Measurements from ENCODE around the gene MRPL17.

Gene MRPL17

DNA sequence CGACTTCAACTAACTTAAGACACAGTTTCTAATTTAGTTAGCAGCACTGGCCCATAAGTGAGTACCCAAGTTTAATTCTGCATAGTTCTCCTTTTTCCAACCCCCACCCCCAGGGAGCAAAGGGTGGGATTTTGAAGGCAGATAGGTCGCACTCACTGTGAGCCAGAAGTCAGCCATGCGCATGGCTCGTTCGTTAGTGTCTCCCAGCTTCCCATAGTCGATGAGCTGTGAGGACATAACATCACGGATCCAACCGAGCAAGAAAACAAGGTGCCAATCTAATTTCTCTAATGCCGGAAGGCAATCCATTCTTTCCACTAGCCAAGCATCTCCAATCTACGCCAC, 577 bp downstream of the MRPL17 start:
- peak in 1 of 5 experiments; percentile 24 for DNase-seq

- peak in 1 of 5 experiments; percentile 28 for DNase-seq
These were observed 1.2 kb downstream of the MRPL17 start for GRCh38 chr11:6681949-6682348.

DNA sequence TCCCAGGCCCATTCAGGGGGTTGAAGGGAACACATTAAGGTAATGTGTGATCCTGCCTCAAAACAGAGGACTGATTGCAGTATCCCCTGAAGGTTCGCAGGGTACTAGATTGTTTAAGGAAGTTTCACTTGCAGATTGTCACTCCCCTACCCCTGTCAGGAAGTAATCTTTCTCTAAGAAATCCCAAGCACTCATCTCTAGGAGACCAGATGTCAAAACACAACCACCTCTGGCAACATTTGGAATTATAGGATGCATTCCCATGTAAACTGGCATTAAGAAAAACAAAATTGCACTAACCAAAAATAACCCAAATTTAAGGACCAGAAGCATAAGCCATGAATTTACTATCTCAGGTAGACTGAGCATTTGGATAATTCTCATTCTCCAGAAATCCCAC, 1.6 kb downstream of the MRPL17 start:
- DNase-seq, result no peak

GRCh38 chr11:6677018-6677417, 6.1 kb downstream of the MRPL17 start:
- DNase-seq, result no peak

GRCh38 chr11:6674862-6675261, 8.3 kb downstream of the MRPL17 start:
- DNase-seq, result no peak

DNA sequence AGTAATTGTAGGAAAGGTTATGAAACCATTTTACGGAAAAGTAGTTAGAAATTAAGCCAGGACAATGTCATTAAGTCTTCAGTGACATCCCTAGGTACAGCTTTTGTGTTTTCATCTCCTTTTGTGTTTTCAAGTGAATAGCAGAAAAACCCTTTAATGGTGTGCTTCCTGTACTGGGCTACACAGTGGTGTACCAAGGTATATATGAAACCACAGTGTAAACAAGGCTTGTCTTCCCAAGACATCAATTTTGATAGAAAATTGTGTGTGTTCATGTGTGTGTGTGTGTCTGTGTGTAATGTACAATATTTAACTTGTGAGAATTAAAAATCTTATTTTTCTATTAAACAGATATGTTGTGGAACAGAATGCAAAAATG, 8.9 kb downstream of the MRPL17 start:
- peak in 1 of 5 experiments; percentile 69 for DNase-seq

DNA sequence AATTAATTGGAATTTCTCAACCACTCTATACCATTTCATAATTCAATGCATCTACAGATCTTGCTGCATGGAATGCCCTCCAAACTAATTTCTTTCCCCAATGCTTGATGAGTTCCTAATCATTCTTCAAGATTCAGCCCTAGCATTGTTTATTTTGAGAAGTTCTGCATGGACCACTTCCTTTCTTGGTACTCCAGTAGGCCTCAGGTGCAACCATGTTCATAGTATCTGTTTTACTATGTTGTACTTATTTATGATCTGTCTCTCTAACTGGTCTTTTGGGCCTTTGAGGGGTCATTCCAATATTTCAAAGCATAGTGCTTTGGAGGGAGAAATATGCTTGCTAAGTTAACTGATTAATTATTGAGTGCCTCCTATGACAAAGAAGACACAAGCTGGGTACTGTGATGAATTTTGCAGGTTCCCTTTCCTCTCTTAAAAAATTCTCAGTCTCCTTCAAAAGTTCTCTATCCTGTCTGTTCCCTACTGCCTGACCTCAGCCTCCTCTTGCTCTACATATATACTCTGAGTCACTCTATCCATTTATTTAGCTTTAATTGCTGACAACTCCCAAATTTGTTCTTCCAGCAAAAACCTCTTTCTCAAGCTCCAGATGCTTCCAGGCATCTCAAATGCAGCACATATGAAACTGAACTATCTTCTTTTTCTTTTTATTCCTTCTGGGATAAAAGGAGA, 9.5 kb downstream of the MRPL17 start:
- peak in 1 of 5 experiments; percentile 44 for DNase-seq

DNA sequence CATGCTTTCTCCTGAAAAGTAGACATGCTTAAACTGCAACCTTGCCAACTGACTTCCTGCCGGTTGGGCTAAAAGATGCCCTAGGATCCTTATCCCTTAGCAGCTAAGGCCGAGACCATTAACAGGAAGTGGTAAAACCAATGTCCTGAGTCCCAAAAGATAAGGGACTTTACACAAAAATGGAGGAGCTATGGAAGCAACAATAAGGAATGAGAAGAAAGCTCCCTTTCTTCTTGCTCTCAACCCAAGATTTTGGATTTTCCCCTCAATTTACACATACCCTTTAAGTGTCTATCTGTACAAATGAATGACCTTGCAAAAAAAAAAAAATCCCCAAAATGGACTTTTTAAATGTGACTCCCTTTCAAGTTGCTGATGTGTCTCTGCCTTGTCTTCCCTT, 11.1 kb downstream of the MRPL17 start:
- DNase-seq, result no peak

DNA sequence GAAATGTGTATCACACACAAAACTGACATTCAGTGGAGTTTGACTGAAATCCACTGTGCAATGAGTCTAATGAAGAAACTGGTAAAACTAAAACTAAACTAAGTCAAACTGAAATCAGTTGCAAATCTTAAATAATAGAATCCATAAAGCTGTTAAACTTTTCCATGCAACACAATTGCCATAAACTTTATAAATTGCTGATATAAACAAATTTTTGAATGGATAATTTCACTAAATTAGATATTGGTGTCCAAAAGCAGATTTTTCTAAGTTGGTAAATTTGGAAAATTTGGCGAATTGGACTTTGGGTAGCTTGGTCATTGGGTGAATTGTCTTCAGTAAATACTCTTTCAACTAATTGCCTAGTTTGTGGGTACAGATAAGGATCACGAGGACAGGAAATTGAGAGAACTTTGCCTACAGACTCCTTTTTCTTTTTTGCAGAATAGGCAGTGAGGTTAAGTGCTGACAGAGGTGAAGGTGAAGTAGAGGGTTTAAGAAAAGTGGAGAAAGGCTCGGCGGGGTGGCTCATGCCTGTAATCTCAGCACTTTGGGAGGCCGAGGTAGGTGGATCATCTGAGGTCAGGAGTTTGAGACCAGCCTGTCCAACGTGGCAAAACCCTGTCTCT, 12.8 kb downstream of the MRPL17 start:
- peak in 1 of 5 experiments; percentile 85 for DNase-seq

GRCh38 chr11:6667733-6668374, 15.3 kb downstream of the MRPL17 start:
- peak in 3 of 5 experiments; percentile 7 to 82 (median 51) for DNase-seq

DNA sequence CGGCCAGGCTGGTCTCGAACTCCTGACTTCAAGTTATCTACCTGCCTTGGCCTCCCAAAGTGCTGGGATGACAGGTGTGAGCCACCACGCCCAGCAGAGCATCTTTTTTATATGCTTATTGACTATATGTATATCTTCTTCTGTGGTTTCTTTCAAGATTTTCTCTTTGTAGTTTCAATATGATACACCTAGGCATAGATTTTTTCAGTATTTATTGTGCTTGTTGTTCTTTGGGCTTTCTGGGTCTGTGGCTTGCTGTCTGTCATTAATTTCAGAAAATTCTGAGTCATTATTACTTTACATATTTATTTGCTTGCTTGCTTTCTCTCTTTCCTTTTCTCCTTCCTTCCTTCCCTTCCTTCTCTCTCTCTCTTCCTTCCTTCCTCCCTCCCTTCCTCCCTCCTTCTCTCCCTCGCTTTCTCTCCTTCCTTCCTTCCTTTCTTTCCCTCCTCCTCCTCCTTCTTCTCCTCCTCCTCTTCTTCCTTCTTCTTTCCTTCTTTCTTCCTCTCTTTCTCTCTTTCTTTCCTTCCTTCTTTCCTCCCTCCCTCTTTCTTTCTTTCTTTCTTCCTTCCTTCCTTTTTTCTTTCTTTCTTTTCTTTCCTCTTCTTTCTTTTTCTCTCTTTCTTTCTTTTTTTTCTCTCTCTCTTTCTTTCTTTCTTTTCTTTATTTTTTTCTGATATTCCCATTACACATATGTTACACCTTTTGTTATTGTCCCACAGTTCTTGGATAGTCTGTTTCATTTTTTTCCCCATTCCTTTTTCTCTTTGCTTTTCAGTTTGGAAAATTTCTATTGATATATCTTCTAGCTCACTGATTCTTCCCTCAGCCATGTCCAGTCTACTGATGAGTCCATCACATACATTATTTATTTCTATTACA, 16.6 kb downstream of the MRPL17 start:
- peak in 1 of 5 experiments; percentile 75 for DNase-seq

DNA sequence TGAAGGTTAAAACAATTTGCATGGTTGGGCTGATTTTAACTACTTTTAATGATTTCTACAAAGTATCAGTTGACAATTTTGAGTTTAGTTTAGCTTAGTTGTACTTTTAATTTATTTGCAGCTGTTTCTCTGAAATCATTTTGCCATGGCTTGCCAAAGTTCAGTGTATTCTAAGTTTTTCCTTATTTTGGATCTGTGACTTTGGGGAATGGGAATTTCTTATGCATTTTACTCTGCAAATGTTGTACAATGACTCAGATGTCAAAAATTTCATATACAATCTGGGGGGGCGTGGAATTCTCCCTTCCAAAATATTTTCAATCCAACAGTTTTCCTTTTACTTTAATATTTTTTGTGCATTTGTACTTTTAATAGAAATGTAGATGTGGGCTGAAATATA, 18.6 kb downstream of the MRPL17 start:
- no peak for DNase-seq

GRCh38 chr11:6663794-6664469, 19.2 kb downstream of the MRPL17 start:
- no peak for DNase-seq

GRCh38 chr11:6660712-6661111, 22.4 kb downstream of the MRPL17 start:
- no peak for DNase-seq

GRCh38 chr11:6658647-6659046, 24.5 kb downstream of the MRPL17 start:
- no peak for DNase-seq

DNA sequence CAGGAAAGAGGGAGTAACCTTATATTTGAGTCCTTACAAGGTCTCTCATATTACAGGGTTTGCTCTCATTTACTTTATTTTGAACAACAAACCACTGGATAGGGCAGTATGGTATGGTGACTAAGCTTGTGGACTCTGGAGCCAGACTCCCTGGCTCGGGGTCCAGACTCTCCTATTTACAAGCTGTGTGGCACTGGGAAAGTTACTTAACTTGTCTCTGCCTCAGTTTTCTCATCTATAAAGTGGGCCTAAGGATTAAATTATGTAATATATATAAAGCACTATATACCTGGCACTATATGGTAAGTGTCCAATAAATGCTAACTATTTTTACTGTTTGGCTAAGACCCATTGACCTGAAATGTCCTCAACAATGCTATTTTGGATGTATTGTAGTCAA, 25.8 kb downstream of the MRPL17 start:
- no peak for DNase-seq

GRCh38 chr11:6656936-6657335, 26.2 kb downstream of the MRPL17 start:
- no peak for DNase-seq

DNA sequence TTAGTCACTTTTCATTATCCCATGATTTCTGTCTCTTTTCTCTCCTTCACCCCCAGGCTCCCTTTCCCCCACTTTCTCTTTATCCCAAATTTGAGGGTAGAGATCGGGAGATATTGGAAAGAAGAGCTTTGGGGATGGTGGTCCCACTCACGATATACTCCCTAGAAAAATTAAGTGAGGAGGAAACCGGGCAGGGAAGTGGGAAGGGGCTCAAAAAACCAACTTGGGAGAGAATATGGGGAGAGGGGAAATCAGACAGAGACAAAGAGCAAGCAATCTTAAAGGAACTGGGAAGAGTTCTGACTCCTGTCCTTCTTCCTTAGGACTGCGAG, 26.6 kb downstream of the MRPL17 start:
- DNase-seq, result no peak

DNA sequence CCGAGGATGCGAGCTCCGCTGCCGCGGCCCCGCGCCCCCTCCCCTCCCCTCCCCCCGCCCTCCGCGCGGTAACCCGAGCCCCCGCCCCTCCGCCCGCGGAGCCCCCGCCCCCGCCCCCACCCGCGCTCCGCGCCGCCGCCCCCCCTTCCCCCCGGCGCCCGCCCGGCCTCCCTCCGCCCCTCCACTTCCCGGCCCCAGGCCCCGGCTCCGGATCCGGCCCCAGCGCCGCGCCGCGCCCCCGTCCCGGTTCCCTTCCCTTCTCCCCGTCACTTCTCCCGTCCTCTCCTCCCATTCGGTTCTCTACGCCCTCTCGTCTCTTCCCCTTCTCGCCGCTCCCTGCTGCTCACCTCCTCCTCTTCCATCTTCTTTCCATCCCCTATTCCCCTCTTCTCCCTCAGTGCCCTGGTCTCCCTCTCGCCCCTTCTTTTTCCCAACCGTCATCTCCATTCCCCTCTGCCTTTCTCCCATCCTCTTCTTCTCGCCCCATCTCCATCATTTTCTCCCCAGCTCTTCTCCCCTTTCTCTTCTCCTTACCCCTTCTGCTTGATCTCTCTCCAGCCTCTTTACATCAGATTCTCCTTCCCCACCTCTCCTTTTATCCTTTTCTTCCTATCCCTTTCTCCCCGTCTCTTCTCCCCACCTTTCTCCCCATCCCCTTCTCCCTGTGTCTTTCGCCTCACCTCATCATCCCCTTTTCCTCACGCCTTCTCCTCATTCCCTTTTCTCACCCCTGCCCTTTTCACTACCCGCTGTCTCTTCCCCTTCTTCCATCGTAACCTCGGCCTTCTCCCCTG, 27.2 kb downstream of the MRPL17 start, which contains the start of gene DCHS1:
TSS of gene DCHS1 (minus strand) at position 20 of the 794 bp plus-strand sequence. CDS start 14,196 bp downstream, outside the sequence.
- peak in 1 of 5 experiments; percentile 15 for DNase-seq

GRCh38 chr11:6655020-6655789, 27.9 kb downstream of the MRPL17 start:
- no peak for DNase-seq

Measured in T-helper 2 cell (primary cell).